GM12801 (cell line): ENCODE measurements around the gene MTFR1L.

ENCODE experiments used
- TF ChIP-seq, protein P1 (sequence below): IDR thresholded peaks from one replicate; pipeline ENCODE4 v1.5.1; 2011; ENCODE audit warnings: control low read depth; ENCODE audit not compliant: insufficient read length; ENCODE audit errors: extremely low read depth

The MTFR1L gene

DNA sequence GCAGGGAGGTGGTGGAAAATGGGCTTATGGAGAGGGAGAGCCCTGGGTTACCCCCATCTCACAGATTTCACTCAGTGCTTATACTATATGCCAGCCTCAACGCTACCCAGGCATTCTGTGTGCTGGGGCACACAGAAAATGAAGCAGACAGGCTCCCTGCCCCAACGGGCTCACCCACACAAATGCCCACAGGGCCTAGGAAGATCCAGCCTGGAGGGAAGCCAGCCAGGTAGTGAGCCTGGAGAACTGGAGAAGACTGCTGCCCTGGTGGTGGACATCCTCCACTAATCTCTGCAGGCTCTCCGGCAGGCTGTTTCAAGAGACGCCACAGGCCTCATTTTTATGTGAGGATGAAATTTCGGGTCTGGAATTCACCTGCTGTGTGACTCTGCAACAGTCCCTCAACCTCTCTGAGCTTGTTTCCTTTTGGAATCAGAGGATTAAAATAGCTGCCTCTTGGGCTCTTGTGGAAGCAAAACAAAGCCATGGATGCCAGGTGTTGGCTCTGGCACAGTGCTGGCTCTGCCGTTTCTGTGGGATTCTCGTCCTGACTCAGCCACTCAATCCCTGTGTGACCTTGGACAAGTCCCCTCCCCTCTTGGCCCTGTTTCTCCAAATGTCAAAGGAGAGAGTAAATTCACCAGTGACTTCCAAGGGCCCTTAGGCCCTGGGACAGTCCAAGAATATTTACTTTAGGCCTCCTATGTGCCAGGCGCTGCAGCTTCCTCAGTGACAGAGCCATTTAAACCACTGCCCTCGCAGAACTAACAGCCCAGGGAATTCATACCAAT, 52.1 kb downstream of the MTFR1L start:
- TF ChIP-seq, protein P1, sequence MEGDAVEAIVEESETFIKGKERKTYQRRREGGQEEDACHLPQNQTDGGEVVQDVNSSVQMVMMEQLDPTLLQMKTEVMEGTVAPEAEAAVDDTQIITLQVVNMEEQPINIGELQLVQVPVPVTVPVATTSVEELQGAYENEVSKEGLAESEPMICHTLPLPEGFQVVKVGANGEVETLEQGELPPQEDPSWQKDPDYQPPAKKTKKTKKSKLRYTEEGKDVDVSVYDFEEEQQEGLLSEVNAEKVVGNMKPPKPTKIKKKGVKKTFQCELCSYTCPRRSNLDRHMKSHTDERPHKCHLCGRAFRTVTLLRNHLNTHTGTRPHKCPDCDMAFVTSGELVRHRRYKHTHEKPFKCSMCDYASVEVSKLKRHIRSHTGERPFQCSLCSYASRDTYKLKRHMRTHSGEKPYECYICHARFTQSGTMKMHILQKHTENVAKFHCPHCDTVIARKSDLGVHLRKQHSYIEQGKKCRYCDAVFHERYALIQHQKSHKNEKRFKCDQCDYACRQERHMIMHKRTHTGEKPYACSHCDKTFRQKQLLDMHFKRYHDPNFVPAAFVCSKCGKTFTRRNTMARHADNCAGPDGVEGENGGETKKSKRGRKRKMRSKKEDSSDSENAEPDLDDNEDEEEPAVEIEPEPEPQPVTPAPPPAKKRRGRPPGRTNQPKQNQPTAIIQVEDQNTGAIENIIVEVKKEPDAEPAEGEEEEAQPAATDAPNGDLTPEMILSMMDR, result no peak

- TF ChIP-seq, protein P1, result no peak
These were observed 53.0 kb downstream of the MTFR1L start for GRCh38 chr1:25872713-25873112.

DNA sequence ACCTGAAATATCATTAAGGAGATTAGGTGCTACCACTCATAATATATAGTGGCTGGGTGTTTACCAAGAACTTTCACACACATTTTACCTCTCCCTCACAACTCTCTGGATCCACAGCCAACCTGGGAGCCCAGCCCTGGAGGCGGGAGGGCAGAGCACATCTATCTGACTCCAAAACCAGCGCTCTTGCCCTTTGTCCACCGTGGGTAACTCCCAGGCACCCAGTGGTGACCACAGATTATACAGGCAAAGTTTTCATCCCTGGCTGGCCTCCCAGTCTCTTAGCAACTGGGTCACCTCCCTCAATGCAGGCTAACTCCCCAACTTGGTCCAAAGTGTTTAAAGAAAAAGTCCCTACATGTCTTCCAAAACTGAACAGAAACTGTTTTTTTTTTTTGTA, 53.4 kb downstream of the MTFR1L start:
- TF ChIP-seq, protein P1, result no peak

- TF ChIP-seq, protein P1, result no peak
These were observed 54.5 kb downstream of the MTFR1L start for GRCh38 chr1:25874209-25874608.

DNA sequence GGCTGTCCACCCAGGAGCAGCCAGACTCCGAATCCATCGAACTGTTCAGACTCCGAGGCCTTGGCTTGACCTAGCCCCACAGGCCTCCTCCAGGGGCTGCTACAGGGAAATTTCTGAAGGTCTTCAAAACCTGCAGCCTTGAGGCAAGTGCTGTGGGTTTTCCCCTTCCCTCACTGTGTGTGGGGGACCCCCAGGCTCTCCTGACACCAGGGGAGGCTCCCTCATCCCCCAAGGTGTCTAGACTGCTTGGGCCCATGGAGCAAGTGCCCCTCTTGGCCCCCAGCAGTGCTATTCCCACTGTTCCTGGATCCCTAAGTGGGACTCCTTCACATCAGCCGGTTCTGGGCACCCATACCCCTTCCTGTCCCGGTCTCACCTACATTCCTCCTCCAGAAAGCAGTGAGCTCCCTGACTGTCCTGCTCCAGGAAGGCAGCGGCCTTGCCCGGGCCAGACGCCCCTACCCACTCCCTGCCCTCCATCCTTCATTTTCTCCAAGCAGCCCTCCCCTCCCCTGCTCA, 54.9 kb downstream of the MTFR1L start:
- TF ChIP-seq, protein P1, result no peak

DNA sequence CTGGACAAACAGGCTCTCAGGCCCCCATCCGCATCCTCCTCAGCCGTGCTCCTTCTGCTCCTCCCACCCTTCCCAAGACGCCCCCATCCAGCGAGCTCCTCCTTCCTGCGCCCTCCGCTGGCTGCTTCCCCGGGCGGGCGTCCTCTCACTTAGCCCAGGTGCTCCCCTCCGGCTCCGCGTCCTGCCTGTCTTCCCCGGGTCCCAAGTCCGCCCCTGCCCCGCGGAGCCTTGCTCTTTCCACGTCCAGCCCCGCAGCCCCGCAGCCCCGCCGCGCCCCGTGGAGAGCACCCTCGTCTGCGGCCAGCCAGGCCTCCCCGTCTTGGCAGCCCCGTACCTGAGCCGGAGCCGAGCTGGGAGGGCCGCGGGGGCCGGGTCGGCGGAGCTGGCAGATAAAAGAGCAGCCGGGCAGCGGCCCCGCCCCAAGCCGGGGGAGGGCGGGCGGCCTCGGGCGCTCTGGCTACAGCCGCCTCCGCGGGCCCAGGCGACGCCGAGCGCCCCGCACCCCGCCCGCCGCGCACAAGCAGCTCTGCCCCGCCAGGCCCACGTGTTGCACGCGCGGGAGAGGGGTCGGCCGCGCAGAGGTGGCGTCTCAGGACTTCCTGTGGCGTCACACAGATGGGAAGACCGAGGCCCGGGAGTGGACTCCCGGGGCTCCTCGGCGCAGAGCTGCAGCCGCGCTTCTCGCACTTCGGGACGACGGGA, 55.6 kb downstream of the MTFR1L start, which contains the start of gene PAQR7:
Gene PAQR7 (minus strand): TSS at position 555 of the 702 bp plus-strand sequence. CDS start 11,869 bp downstream, outside the sequence.
- TF ChIP-seq, protein P1, result no peak

- TF ChIP-seq, protein P1, result no peak
These were observed 56.3 kb downstream of the MTFR1L start for GRCh38 chr1:25875856-25876692.
